ENCODE data around the gene ACAA1.

- TF ChIP-seq, protein P1, sequence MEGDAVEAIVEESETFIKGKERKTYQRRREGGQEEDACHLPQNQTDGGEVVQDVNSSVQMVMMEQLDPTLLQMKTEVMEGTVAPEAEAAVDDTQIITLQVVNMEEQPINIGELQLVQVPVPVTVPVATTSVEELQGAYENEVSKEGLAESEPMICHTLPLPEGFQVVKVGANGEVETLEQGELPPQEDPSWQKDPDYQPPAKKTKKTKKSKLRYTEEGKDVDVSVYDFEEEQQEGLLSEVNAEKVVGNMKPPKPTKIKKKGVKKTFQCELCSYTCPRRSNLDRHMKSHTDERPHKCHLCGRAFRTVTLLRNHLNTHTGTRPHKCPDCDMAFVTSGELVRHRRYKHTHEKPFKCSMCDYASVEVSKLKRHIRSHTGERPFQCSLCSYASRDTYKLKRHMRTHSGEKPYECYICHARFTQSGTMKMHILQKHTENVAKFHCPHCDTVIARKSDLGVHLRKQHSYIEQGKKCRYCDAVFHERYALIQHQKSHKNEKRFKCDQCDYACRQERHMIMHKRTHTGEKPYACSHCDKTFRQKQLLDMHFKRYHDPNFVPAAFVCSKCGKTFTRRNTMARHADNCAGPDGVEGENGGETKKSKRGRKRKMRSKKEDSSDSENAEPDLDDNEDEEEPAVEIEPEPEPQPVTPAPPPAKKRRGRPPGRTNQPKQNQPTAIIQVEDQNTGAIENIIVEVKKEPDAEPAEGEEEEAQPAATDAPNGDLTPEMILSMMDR (IDR thresholded peaks at IDR 0.05; ENCODE audit: poor library complexity): no peak
- no peak for TF ChIP-seq EZH2 (IDR thresholded peaks at IDR 0.05; ENCODE audit: borderline replicate concordance)
Measured at GRCh38 chr3:38125305-38126120, 11.4 kb downstream of the ACAA1 start.
